H9 (cell line): ENCODE results near the gene RASGRP3. TPM values are rescaled to one million over a fixed set of nuclear protein-coding genes. Genes with fewer than 3 reads are reported as not detected.

Experiments
- DNase-seq: peaks from one replicate; pipeline ENCODE4 v3.0.0-alpha.2; 2017
- H2AFZ ChIP-seq: one replicate; pipeline ENCODE4 v1.6.1; 2013; ENCODE audit warnings: mild to moderate bottlenecking, low read length, control low read depth, moderate library complexity
- H2AK5ac ChIP-seq: 2 replicates; pipeline ENCODE4 v1.6.1; 2013; ENCODE audit warnings: low read length, control low read depth, mixed read lengths; ENCODE audit not compliant: insufficient read length
- H2BK120ac ChIP-seq: one replicate; pipeline ENCODE4 v1.6.1; 2013; ENCODE audit warnings: low read depth, mild to moderate bottlenecking, low read length, control low read depth, inconsistent platforms; ENCODE audit not compliant: poor library complexity, severe bottlenecking
- H2BK12ac ChIP-seq: 2 replicates; pipeline ENCODE4 v1.6.1; 2013; ENCODE audit warnings: low read length, control low read depth, mixed read lengths, low read depth; ENCODE audit not compliant: insufficient read length
- H2BK15ac ChIP-seq: 2 replicates; pipeline ENCODE4 v1.6.1; 2013; ENCODE audit warnings: low read depth, low read length, control low read depth
- H2BK20ac ChIP-seq: one replicate; pipeline ENCODE4 v1.6.1; 2013; ENCODE audit warnings: low read depth, mild to moderate bottlenecking, low read length, control low read depth, inconsistent platforms; ENCODE audit not compliant: poor library complexity, severe bottlenecking
- H2BK5ac ChIP-seq: 2 replicates; pipeline ENCODE4 v1.6.1; 2013; ENCODE audit warnings: low read length, control low read depth, mixed read lengths; ENCODE audit not compliant: insufficient read length
- H3K14ac ChIP-seq: 2 replicates; pipeline ENCODE4 v1.6.1; 2013; ENCODE audit warnings: low read length, control low read depth; ENCODE audit not compliant: insufficient read depth
- H3K18ac ChIP-seq: 2 replicates; pipeline ENCODE4 v1.6.1; 2013; ENCODE audit warnings: low read depth, mild to moderate bottlenecking, mixed read lengths, low read length, control low read depth; ENCODE audit not compliant: insufficient read length
- H3K23ac ChIP-seq: 2 replicates; pipeline ENCODE4 v1.6.1; 2013; ENCODE audit warnings: low read length, control low read depth, mixed read lengths, low read depth; ENCODE audit not compliant: insufficient read length
- H3K23me2 ChIP-seq: 2 replicates; pipeline ENCODE4 v1.6.1; 2013; ENCODE audit warnings: low read depth, mild to moderate bottlenecking, mixed read lengths, low read length, control low read depth; ENCODE audit not compliant: insufficient read length, poor library complexity, severe bottlenecking
- H3K27ac ChIP-seq: 2 replicates; pipeline ENCODE4 v1.5.1; 2013; ENCODE audit warnings: low read length, control low read depth, mixed read lengths, low read depth; ENCODE audit not compliant: insufficient read length
- H3K27me3 ChIP-seq: 2 replicates; pipeline ENCODE4 v1.6.1; 2013; ENCODE audit warnings: low read length, control low read depth, inconsistent platforms; ENCODE audit not compliant: insufficient read depth
- H3K4ac ChIP-seq: 2 replicates; pipeline ENCODE4 v1.6.1; 2013; ENCODE audit warnings: low read depth, mild to moderate bottlenecking, control low read depth, inconsistent platforms, low read length, moderate library complexity
- H3K4me1 ChIP-seq: 2 replicates; pipeline ENCODE4 v1.6.1; 2013; ENCODE audit warnings: low read length, control low read depth, inconsistent platforms; ENCODE audit not compliant: insufficient read depth
- H3K4me2 ChIP-seq: 2 replicates; pipeline ENCODE4 v1.6.1; 2013; ENCODE audit warnings: low read length, control low read depth, mixed read lengths; ENCODE audit not compliant: insufficient read length, insufficient read depth
- H3K56ac ChIP-seq: 2 replicates; pipeline ENCODE4 v1.6.1; 2013; ENCODE audit warnings: low read depth, mild to moderate bottlenecking, mixed read lengths, low read length, control low read depth; ENCODE audit not compliant: insufficient read length
- H3K79me1 ChIP-seq: 2 replicates; pipeline ENCODE4 v1.6.1; 2013; ENCODE audit warnings: low read depth, mild to moderate bottlenecking, moderate library complexity, low read length, control low read depth, inconsistent platforms; ENCODE audit not compliant: insufficient read depth, poor library complexity, severe bottlenecking
- H3K79me2 ChIP-seq: 2 replicates; pipeline ENCODE4 v1.6.1; 2013; ENCODE audit warnings: low read length, control low read depth, inconsistent platforms; ENCODE audit not compliant: insufficient read depth
- H3K9ac ChIP-seq: 2 replicates; pipeline ENCODE4 v1.6.1; 2013; ENCODE audit warnings: low read length, control low read depth, mixed read lengths; ENCODE audit not compliant: insufficient read length; ENCODE audit errors: extremely low read depth
- H3K9me3 ChIP-seq: one replicate; pipeline ENCODE4 v1.6.1; 2013; ENCODE audit warnings: low read depth, low read length, inconsistent platforms; ENCODE audit not compliant: control insufficient read depth
- H3T11ph ChIP-seq: one replicate; pipeline ENCODE4 v1.6.1; 2013; ENCODE audit warnings: mild to moderate bottlenecking, low read length, control low read depth, inconsistent platforms
- H4K20me1 ChIP-seq: one replicate; pipeline ENCODE4 v1.6.1; 2013; ENCODE audit not compliant: control insufficient read depth, insufficient read length, insufficient read depth
- H4K5ac ChIP-seq: 2 replicates; pipeline ENCODE4 v1.6.1; 2013; ENCODE audit warnings: low read depth, mild to moderate bottlenecking, mixed read lengths, low read length, control low read depth; ENCODE audit not compliant: insufficient read length
- H4K8ac ChIP-seq: replicated peaks from 2 replicates; pipeline ENCODE4 v1.6.1; 2013; ENCODE audit warnings: low read length, control low read depth, mixed read lengths, low read depth; ENCODE audit not compliant: insufficient read length
- H4K91ac ChIP-seq: 2 replicates; pipeline ENCODE4 v1.6.1; 2013; ENCODE audit warnings: low read depth, mild to moderate bottlenecking, moderate library complexity, mixed read lengths, low read length, control low read depth; ENCODE audit not compliant: insufficient read length
- H3K27ac Mint-ChIP-seq, 3 experiments: 2 replicates in 2 of 3; 3 replicates in 1 of 3; pipeline ENCODE4 v1.8.0; 2020 to 2021; ENCODE audit warnings: mixed read lengths in 3 of 3, mild to moderate bottlenecking in 1 of 3, moderate library complexity in 1 of 3
- H3K27me3 Mint-ChIP-seq: 2 replicates; pipeline ENCODE4 v1.8.0; 2021; ENCODE audit warnings: low read depth, mild to moderate bottlenecking, moderate library complexity, mixed read lengths
- H3K36me3 Mint-ChIP-seq, 3 experiments: 2 replicates in 2 of 3; 3 replicates in 1 of 3; pipeline ENCODE4 v1.8.0; 2020 to 2021; ENCODE audit warnings: low read depth in 3 of 3, mixed read lengths in 3 of 3; ENCODE audit not compliant: insufficient read depth in 1 of 3
- H3K4me1 Mint-ChIP-seq, 2 experiments: 2 replicates each; pipeline ENCODE4 v1.8.0; 2020; ENCODE audit warnings: mixed read lengths in 2 of 2
- H3K4me3 Mint-ChIP-seq, 2 experiments: 2 replicates in 1 of 2; 3 replicates in 1 of 2; pipeline ENCODE4 v1.8.0; 2020 to 2021; ENCODE audit warnings: mild to moderate bottlenecking in 2 of 2, mixed read lengths in 2 of 2, moderate library complexity in 1 of 2
- H3K9me3 Mint-ChIP-seq, 2 experiments: 2 replicates in 1 of 2; 3 replicates in 1 of 2; pipeline ENCODE4 v1.8.0; 2020; ENCODE audit warnings: mild to moderate bottlenecking in 2 of 2, mixed read lengths in 2 of 2, moderate library complexity in 1 of 2
- CTCF ChIP-seq: fragments of 200-600 bp; sonication (generic); conservative IDR thresholded peaks from 3 replicates; pipeline ENCODE4 v1.8.0; 2021; ENCODE audit warnings: antibody characterized with exemption, mild to moderate bottlenecking
- WGBS: extraction: QIAGEN DNeasy Blood & Tissue Kit; methylation state at CpG from one replicate; pipeline ENCODE4 v1.1.7; 2013; ENCODE audit warnings: missing lambda C conversion rate, low lambda C conversion rate, mixed read lengths; ENCODE audit not compliant: insufficient read length; ENCODE audit errors: extremely low coverage; 5-methylcytosine and 5-hydroxymethylcytosine counted together
- total RNA-seq: library from RNA; stranded (reverse); gene quantifications from 2 replicates; pipeline ENCODE4 v1.2.1, GENCODE V29; 2021

RASGRP3 gene
- total RNA-seq, 1 experiment from 2014 or later = not detected

- Mint-ChIP-seq H3K4me3 (no peak overlapping the region), H3K27me3 (no peaks in the 10 kb centered on the region), H3K36me3 (no peaks in the 10 kb centered on the region), H3K27ac (no peak overlapping the region), H3K4me1 (peaks cover 5 to 10% of the 10 kb centered on the region in 2 experiments; a peak in 3 of 4 replicates), H3K9me3 (no peaks in the 10 kb centered on the region)
- Histone ChIP-seq H3K4ac (no peak overlapping the region), H3K56ac (no peak overlapping the region), H2BK20ac (no peak overlapping the region), H3K27me3 (no peaks in the 10 kb centered on the region), H3K23ac (no peak overlapping the region), H3K79me2 (no peaks in the 10 kb centered on the region), H2BK12ac (no peak overlapping the region), H3K18ac (no peak overlapping the region), H3T11ph (no peak overlapping the region), H2AFZ (no peak overlapping the region), H3K79me1 (no peaks in the 10 kb centered on the region), H2BK15ac (no peak overlapping the region), H3K9ac (no peak overlapping the region), H3K4me2 (no peak overlapping the region), H4K8ac (no peak overlapping the region), H4K20me1 (no peaks in the 10 kb centered on the region), H2BK5ac (no peak overlapping the region), H4K91ac (no peak overlapping the region), H3K23me2 (no peaks in the 10 kb centered on the region), H3K14ac (no peak overlapping the region), H3K9me3 (no peaks in the 10 kb centered on the region), H2BK120ac (no peak overlapping the region), H3K27ac (no peak overlapping the region), H4K5ac (no peak overlapping the region), H3K4me1 (no peaks in the 10 kb centered on the region), H2AK5ac (no peak overlapping the region)
- TF ChIP-seq CTCF = no peak
- no peak for DNase-seq
- WGBS = no CpG with 5 or more reads among the region's 2 CpGs
These were observed 38.6 kb upstream of the RASGRP3 start for GRCh38 chr2:33437815-33438214.
